ENCODE data around the gene C2orf76.

- TF ChIP-seq EZH2 (IDR thresholded peaks at IDR 0.05; ENCODE audit: insufficient read depth, poor library complexity, severe bottlenecking) (no peak), EZH2phosphoT487 (IDR thresholded peaks at IDR 0.05; ENCODE audit: insufficient read depth, low read depth) (no peak)
Observed at GRCh38 chr2:119415630-119416029, 49.0 kb upstream of the C2orf76 start.
